HL-60/S4 treated with retinoic acid at 250 ng/mL for 4 days and 3 days (cell line): ENCODE results near the gene SATL1.
"Not testable (repeated sequence)": the region's sequence is repeated elsewhere in the genome, so short reads cannot be mapped to it uniquely, and the experiment has no call there.

Experiments used
- in situ Hi-C: fragments of 300-500 bp; cut with MboI; formaldehyde crosslinking; loops from 2 replicates; pipeline ENCODE4 v1.7.0; 2022; ENCODE audit warnings: low sequenced_read_pairs

The SATL1 gene

GRCh38 chrX:85243761-85244449 lies at the start of gene SATL1, which contains the start of gene ZNF711:
SATL1 (minus strand) TSS chrX:85243779; CDS start chrX:85108968, 134,811 bp downstream.
ZNF711 (plus strand) TSS chrX:85243991; CDS start chrX:85247573, 3,582 bp downstream.
- in situ Hi-C loops = no loop called here

DNA sequence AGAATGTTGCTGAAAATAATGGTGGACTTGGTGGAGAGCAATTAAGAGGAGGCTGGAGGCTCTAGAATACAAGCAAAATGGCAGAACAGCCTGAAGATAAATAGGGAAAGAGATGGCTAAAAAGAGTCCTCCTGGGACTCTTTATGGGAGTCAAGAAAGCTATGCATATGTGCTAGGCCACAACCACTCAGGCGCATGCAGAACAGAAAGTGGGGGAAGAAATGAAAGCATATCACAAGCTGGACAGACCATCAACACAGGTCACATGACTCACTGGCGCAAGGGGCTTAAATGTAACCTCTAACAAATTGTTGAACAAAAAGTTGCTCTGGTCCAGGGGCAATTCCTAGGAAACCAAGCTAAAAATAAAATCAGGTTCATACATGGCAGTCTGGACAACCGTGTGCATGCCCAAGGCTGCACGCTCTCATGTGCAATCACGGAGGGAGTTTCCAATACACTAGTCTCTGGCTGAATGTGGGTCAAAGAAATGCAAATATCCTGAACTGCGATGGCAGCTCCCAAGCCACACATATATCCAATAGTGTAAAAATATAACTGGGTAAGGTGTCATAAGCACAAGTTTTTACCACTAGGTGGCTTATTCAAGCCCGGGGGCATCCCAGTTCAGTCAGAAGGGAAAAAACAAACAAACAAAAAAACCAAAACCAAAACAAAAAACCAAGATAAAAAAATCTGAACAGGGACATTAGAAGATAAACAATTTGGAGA lies 45.6 kb upstream of the SATL1 start:
- in situ Hi-C loops = no loop called here

GRCh38 chrX:85285286-85285685 lies 41.7 kb upstream of the SATL1 start:
- in situ Hi-C loops = not testable (repeated sequence)

- in situ Hi-C loops = no loop called here
Measured at GRCh38 chrX:85244450-85245211, 1.1 kb upstream of the SATL1 start.

DNA sequence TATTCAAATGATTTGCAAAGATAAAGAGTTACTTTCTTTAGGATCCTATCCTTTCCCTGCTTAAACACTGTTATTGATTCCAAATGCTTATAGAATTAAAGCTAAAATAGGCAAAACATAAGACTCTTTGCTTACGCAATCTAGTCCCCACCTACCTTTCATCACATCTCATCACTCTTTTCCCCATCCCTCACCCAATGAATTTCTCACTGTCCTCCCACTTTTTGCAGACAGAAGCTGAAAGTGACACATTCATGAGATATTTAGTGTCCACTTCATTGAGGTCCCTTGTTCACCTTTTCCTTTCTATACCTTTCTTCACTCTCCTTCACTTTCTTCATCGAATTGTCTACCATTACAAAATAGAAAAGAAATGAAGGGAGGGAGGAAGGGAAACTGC lies 424 bp downstream of the SATL1 start:
- in situ Hi-C loops = no loop called here

- in situ Hi-C loops = no loop called here
Measured at GRCh38 chrX:85223359-85223758, 20.2 kb downstream of the SATL1 start.

DNA sequence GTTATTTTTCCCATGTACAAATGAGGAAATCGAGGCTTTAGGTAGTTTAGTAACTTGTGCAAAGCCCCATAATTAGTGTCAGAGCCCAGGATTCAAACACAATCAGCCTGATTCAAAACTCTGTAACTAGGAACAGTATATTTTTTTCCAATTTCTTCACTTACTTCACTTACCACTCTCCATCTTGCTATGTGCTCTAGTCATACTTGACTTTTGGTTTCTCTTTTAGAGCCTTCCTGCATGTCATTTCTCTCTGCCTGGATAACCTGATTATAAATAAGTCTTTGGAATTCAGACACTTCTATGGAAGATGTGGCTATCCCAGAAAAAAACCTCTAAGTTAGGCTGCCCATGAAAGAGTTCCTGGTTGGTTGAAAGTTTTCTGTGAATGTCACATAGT lies 22.2 kb downstream of the SATL1 start:
- in situ Hi-C loops = no loop called here

- in situ Hi-C loops = no loop called here
Measured at GRCh38 chrX:85215946-85216345, 27.6 kb downstream of the SATL1 start.

DNA sequence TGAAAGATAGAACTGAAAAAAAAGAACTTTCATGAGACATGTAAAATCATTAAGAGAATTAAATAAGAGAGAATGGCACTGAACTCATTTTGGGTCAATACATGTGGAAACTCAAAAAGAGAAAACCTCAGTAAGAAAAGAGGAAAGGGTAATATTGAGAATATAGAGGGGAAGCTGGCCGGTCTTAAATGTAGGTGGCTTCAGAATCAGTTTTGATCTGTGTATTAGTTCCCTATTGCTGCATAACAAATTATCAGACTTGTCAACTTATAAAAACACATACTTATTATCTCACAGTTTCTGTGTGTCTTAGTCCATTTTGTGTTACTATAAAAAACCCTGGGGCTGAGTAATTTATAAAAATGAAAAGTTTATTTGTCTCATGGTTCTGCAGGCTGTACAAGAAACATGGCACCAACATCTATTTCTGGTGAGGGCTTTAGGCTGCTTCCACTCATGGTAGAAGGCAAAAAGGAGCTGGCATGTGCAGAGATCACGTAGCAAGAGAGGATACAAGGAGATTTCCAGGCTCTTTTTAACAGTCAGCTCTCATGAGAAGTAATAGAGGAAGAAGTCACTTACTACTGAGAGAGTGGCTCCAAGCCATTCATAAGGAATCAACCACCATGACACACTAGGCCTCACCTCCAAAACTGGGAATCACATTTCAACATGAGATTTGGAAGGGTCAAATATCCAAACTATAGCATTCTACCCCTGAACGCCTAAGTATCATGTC lies 29.6 kb downstream of the SATL1 start:
- in situ Hi-C loops = no loop called here

- in situ Hi-C loops = no loop called here
Measured at GRCh38 chrX:85203461-85203970, 40.1 kb downstream of the SATL1 start.

DNA sequence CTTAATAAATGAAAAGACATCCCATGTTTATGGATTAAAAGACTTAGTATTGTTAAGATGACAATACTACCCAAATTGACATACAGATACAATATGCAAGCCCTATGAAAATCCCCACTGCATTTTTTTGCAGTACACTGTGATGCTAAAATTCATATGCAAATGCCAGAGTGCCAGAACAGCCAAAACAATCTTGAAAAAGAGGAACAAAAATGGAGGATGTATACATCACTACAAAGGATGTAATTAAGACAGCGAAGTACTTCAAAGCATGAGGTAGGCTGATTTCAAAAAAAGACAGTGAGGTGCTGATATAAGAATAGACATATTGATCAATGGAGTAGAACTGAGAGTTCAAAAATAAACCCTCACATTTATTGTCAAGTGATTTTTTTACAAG lies 47.3 kb downstream of the SATL1 start:
- in situ Hi-C loops = no loop called here

GRCh38 chrX:85159644-85160043 lies 83.9 kb downstream of the SATL1 start:
- in situ Hi-C loops = no loop called here

- in situ Hi-C loops = no loop called here
Measured at GRCh38 chrX:85140964-85141363, 102.6 kb downstream of the SATL1 start.

GRCh38 chrX:85139422-85139821 lies 104.2 kb downstream of the SATL1 start:
- in situ Hi-C loops = no loop called here

- in situ Hi-C loops = no loop called here
Measured at GRCh38 chrX:85136409-85136808, 107.2 kb downstream of the SATL1 start.

DNA sequence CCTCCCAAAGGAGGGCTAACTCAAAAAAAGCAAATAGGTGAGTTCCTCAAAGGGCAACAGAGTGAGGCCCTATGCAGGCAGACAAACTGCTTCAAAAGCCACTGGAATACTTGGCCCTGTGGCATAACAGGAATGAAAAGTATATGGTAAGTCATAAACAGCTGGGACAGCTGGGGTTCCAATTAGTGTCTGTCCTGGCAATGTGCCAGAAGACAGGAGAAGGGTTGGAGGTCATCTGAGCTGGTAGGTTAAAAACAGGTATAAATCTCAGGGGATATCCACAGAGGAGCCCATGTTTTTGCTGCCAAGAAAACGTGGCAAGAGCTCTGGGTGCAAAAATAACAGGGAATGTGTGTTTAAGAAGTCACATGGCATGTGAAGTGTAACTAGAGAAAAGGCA lies 128.3 kb downstream of the SATL1 start:
- in situ Hi-C loops = no loop called here

- in situ Hi-C loops = no loop called here
Measured at GRCh38 chrX:85114776-85115175, 128.8 kb downstream of the SATL1 start.

GRCh38 chrX:85114171-85114570 lies 129.4 kb downstream of the SATL1 start:
- in situ Hi-C loops = no loop called here

- in situ Hi-C loops = no loop called here
Measured at GRCh38 chrX:85113746-85114145, 129.8 kb downstream of the SATL1 start.

DNA sequence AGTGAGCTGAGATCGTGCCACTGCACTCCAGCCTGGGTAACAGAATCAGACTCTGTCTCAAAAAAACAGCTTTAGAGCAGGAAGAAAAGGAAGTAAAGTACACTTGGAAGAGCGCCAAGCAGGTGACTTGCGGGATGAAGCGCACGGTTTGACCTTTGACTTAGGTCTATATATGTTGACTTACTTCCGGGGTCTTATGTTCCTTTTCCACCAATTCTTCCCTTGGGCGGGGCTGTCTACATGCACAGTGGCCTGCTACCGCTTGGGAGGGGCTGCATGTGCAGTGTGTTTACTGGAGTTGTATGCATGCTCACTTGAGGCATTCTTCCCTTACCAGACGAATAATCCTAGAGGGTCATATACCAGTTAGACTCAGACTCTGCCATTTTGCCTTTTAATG lies 131.3 kb downstream of the SATL1 start:
- in situ Hi-C loops = no loop called here

DNA sequence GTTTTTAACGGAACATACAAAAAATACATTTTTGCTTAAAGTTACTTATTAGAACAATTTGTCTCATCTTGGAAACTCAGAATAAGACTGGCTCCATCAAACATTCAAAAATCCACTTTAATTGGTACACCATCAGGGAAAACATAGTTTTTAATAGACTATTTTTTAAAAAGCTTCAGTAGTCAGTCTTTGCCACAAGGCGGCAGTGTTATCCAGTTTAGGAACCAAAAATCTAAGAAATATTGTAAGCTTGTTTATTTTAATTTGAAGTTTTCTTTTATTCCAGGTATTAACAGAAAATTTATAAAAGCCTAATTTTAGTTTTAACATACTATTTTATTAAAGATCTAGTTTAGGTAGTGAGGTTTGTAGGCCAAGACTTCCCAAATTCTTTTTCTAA lies 132.2 kb downstream of the SATL1 start:
- in situ Hi-C loops = no loop called here
